ENCODE data around the gene CHAF1B.
"Not testable (repeated sequence)": the region's sequence is repeated elsewhere in the genome, so short reads cannot be mapped to it uniquely, and the experiment has no call there.

CHAF1B gene

DNA sequence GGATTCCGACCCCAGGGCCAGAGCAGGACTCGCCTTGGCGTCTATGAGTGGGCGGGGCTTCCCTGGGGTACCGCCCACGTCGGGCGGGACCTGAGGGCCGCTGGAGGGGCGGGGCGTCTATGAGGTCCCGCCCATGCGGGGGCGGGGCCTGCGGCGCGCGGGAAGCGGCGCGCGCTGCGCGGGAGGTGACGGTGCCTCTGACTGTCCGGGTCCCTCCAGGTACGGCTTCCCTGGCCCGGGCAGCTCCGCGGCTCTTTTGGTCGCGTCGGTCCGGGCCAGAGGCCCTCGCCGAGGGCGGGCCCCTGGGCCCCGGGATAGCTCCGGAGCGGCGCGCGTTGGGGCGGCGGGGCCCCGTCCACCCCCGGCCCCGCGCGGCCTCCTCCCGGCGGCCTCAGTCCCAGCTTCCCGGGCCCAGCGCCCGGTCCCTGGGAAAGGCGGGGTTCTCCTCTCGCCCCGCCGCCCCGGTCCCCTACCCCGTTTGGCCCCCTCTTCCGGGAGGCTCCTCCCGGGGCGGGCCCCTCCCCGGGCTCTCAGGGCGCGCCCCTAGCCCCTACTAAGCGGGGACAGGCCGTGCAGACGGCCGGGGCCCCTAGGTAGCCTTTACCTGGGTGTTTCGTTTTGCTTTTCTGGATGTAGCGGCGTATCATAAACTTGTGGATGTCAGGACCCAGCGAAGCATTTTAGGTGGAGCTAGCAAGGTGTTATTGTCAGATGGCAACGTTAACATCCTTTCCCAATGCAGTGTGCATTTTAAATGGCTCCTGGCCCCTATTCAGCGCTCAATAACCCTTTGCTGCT, at the start of gene CHAF1B:
TSS of gene CHAF1B (plus strand) at position 160 of the 798 bp plus-strand sequence. CDS start 745 bp downstream, outside the sequence.
- H3K9me2 ChIP-seq (ENCODE audit: low read depth, low read length): no peaks in the 10 kb centered on the region
- peaks cover 7% of the 10 kb centered on the region for H3K4me1 ChIP-seq (ENCODE audit: insufficient read depth, low read length, severe bottlenecking)
- peak within 1 kb of the TSS; percentile 63 for H3K4me2 ChIP-seq (ENCODE audit: low read length)
- H2AFZ ChIP-seq (ENCODE audit: low read length): 0 out of 2 replicates have a peak within 1 kb of the TSS, but pooled peaks have one; percentile 21
- no peaks in the 10 kb centered on the region for H4K20me1 ChIP-seq (ENCODE audit: insufficient read depth, low read length)
- peaks cover 30% of the 10 kb centered on the region for H3K36me3 ChIP-seq (ENCODE audit: insufficient read depth, low read length)
- no peaks in the 10 kb centered on the region for H3F3A ChIP-seq (ENCODE audit: insufficient read depth, low read length)
- H3K4me3 ChIP-seq (ENCODE audit: low read depth, low read length, poor library complexity, severe bottlenecking): peak within 1 kb of the TSS; percentile 96
- H3K27ac ChIP-seq (ENCODE audit: low read depth, low read length, poor library complexity, severe bottlenecking): no peak within 1 kb of the TSS
- peak within 1 kb of the TSS; percentile 93 for H3K9ac ChIP-seq (ENCODE audit: low read length)
- TF ChIP-seq, protein P1, sequence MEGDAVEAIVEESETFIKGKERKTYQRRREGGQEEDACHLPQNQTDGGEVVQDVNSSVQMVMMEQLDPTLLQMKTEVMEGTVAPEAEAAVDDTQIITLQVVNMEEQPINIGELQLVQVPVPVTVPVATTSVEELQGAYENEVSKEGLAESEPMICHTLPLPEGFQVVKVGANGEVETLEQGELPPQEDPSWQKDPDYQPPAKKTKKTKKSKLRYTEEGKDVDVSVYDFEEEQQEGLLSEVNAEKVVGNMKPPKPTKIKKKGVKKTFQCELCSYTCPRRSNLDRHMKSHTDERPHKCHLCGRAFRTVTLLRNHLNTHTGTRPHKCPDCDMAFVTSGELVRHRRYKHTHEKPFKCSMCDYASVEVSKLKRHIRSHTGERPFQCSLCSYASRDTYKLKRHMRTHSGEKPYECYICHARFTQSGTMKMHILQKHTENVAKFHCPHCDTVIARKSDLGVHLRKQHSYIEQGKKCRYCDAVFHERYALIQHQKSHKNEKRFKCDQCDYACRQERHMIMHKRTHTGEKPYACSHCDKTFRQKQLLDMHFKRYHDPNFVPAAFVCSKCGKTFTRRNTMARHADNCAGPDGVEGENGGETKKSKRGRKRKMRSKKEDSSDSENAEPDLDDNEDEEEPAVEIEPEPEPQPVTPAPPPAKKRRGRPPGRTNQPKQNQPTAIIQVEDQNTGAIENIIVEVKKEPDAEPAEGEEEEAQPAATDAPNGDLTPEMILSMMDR (IDR thresholded peaks at IDR 0.05; ENCODE audit: low read length): no peak
- TF ChIP-seq EZH2 (IDR thresholded peaks at IDR 0.05; ENCODE audit: borderline replicate concordance, low read length): no peak
- no peaks in the 10 kb centered on the region for H3K9me3 ChIP-seq (ENCODE audit: low read length)
- no peaks in the 10 kb centered on the region for H3K27me3 ChIP-seq (ENCODE audit: insufficient read depth, low read length)
- H3K79me2 ChIP-seq (ENCODE audit: insufficient read depth, low read length): no peaks in the 10 kb centered on the region

DNA sequence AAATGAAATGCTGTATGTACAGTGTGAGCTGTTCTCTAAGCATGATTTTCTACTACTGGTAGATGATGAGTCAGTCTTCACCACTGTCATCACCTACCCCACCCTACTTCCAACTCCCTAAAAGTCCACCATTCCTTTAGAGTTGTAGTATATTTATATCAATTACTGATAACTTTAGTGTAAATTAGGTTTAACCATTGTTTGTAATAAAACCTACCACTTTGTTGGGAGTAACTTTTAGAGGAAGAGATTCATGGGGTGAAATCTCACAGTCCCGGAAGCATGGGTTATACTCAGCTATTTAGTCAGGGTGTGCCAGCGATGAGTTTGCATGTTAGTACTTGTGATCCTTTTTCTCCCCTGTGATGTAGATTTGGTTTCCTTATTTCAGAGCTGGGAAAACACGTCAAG, 48.1 kb upstream of the CHAF1B start:
- no peak overlapping the region for H3K9ac ChIP-seq (ENCODE audit: low read length)
- H3K9me2 ChIP-seq (ENCODE audit: low read depth, low read length): no peaks in the 10 kb centered on the region
- 0 out of 2 replicates have a peak, but pooled peaks cover 4% of the 10 kb centered on the region for H4K20me1 ChIP-seq (ENCODE audit: insufficient read depth, low read length)
- no peaks in the 10 kb centered on the region for H3K9me3 ChIP-seq (ENCODE audit: low read length)
- H3K79me2 ChIP-seq (ENCODE audit: insufficient read depth, low read length): peaks cover 29% of the 10 kb centered on the region
- no peak overlapping the region for H3K4me2 ChIP-seq (ENCODE audit: low read length)
- no peaks in the 10 kb centered on the region for H3K27me3 ChIP-seq (ENCODE audit: insufficient read depth, low read length)
- H3K4me3 ChIP-seq (ENCODE audit: low read depth, low read length, poor library complexity, severe bottlenecking): no peak overlapping the region
- H3K36me3 ChIP-seq (ENCODE audit: insufficient read depth, low read length): peaks cover 93% of the 10 kb centered on the region
- H3F3A ChIP-seq (ENCODE audit: insufficient read depth, low read length): no peaks in the 10 kb centered on the region
- H3K4me1 ChIP-seq (ENCODE audit: insufficient read depth, low read length, severe bottlenecking): peaks cover 4% of the 10 kb centered on the region
- no peak overlapping the region for H3K27ac ChIP-seq (ENCODE audit: low read depth, low read length, poor library complexity, severe bottlenecking)
- no peak for TF ChIP-seq EZH2 (IDR thresholded peaks at IDR 0.05; ENCODE audit: borderline replicate concordance, low read length)
- TF ChIP-seq, protein P1 (IDR thresholded peaks at IDR 0.05; ENCODE audit: low read length): no peak
- no peak overlapping the region for H2AFZ ChIP-seq (ENCODE audit: low read length)

GRCh38 chr21:36338975-36339374, 46.2 kb upstream of the CHAF1B start:
- Histone ChIP-seq H3K27me3 (ENCODE audit: insufficient read depth, low read length) (no peaks in the 10 kb centered on the region), H3K9me3 (ENCODE audit: low read length) (no peaks in the 10 kb centered on the region), H3K79me2 (ENCODE audit: insufficient read depth, low read length) (peaks cover 13% of the 10 kb centered on the region), H2AFZ (ENCODE audit: low read length) (no peak overlapping the region), H3K4me3 (ENCODE audit: low read depth, low read length, poor library complexity, severe bottlenecking) (no peak overlapping the region), H4K20me1 (ENCODE audit: insufficient read depth, low read length) (0 out of 2 replicates have a peak, but pooled peaks cover 4% of the 10 kb centered on the region), H3K36me3 (ENCODE audit: insufficient read depth, low read length) (peaks cover 91% of the 10 kb centered on the region), H3K9ac (ENCODE audit: low read length) (no peak overlapping the region), H3K4me2 (ENCODE audit: low read length) (no peak overlapping the region), H3K4me1 (ENCODE audit: insufficient read depth, low read length, severe bottlenecking) (no peaks in the 10 kb centered on the region), H3K27ac (ENCODE audit: low read depth, low read length, poor library complexity, severe bottlenecking) (no peak overlapping the region), H3K9me2 (ENCODE audit: low read depth, low read length) (no peaks in the 10 kb centered on the region), H3F3A (ENCODE audit: insufficient read depth, low read length) (no peaks in the 10 kb centered on the region)
- TF ChIP-seq, protein P1 (IDR thresholded peaks at IDR 0.05; ENCODE audit: low read length): no peak
- no peak for TF ChIP-seq EZH2 (IDR thresholded peaks at IDR 0.05; ENCODE audit: borderline replicate concordance, low read length)

GRCh38 chr21:36342581-36342980, 42.6 kb upstream of the CHAF1B start:
- not testable (repeated sequence) for H3F3A ChIP-seq (ENCODE audit: insufficient read depth, low read length); H3K4me2 ChIP-seq (ENCODE audit: low read length); H3K4me1 ChIP-seq (ENCODE audit: insufficient read depth, low read length, severe bottlenecking); H3K27ac ChIP-seq (ENCODE audit: low read depth, low read length, poor library complexity, severe bottlenecking); H3K9me2 ChIP-seq (ENCODE audit: low read depth, low read length); H3K9ac ChIP-seq (ENCODE audit: low read length); H3K9me3 ChIP-seq (ENCODE audit: low read length); H2AFZ ChIP-seq (ENCODE audit: low read length); H3K27me3 ChIP-seq (ENCODE audit: insufficient read depth, low read length); H3K4me3 ChIP-seq (ENCODE audit: low read depth, low read length, poor library complexity, severe bottlenecking); H3K79me2 ChIP-seq (ENCODE audit: insufficient read depth, low read length); H4K20me1 ChIP-seq (ENCODE audit: insufficient read depth, low read length)
- H3K36me3 ChIP-seq (ENCODE audit: insufficient read depth, low read length): peaks cover 95% of the 10 kb centered on the region
